Activated CD4-positive, alpha-beta T cell treated with anti-CD3 and anti-CD28 coated beads, Interleukin-2, amount 50 U/mL, for 16 hours (primary cell): ENCODE data around the gene ZMYM4.

ENCODE experiments used
- DNase-seq: peaks from one replicate; pipeline ENCODE4 v3.0.0-alpha.2; 2020

The ZMYM4 gene

DNA sequence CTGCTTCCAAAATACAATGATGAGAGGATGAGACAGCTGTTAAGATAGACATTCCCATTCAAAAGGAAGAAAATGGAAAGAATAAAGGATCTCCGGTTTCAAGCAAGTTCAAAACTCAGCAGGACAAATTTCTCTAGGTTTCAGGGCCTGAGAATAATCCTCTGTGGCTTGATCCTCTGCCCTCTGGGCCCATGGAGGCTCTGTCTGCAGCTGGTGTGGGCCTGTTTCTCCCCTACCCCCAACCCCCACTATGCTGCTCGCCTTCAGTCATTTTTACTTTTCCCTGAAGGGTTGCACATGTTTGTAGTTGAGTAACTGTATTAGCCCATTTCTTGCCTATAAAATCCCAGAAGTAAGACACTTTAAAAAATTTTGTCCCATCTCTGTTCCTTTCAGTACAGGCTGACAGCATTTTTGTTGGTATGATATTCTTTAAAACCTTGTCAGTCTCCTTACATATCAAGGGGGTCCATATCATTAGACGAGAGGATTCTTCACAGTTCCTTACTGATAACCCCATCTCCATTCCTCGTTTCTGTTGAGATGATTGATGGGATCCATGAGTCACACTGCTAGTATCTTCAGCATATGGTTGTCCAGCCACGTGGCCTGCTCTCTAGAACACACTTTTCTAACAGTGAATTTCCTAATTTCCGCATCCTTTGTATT is 10.5 kb downstream of the ZMYM4 start:
- DNase-seq = no peak

DNA sequence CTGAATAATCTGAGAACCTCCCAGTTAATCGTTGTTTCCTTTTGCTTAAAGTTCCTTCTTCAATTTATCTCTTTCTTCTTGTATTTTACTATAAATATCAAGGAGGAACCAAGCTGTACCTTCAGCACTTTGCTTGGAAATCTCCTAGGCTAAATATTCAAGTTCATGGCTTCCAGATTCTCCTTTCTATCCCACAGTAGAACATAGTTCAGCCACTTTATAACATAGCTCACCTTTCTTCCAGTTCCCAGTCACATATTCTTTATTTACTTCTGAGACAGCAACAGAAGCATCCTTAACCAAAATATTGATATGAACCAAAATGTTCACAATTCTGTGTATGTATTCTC is 11.0 kb downstream of the ZMYM4 start:
- DNase-seq = no peak

DNA sequence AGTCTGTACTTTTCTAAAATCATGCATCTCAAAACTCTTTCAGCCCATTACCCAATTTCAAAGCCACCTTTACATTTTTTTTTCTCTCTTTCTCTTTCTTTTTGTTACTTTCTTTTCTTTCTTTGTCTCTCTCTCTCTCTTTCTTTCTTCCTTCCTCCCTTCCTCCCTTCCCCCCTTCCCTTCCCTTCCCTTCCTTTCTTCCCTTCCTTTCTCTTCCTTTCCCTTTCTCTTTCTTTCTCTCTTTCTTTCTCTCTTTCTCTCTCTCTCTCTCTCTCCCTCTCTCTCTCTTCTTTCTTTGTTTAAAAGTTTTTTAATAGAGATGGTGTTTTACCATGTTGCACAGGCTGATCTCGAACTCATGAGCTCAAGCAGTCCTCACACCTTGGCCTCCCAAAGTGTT is 11.5 kb downstream of the ZMYM4 start:
- DNase-seq = no peak

DNA sequence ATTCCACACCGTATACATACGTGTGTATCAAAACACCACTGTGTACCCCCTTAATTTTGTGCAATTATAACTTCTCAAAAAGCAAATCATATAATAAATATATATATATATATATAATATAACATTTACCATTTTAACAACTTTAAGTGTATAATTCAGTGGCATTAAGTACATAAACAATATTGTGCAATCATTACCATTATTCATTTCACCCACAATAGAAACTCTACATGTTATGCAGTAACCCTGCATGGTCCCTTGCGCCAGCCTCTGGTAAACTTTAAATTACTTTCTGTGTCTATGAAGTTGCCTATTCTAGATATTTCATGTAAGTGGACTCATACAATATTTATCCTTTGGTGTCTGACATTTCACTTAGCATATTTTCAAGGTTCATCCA is 13.1 kb downstream of the ZMYM4 start:
- DNase-seq = no peak

DNA sequence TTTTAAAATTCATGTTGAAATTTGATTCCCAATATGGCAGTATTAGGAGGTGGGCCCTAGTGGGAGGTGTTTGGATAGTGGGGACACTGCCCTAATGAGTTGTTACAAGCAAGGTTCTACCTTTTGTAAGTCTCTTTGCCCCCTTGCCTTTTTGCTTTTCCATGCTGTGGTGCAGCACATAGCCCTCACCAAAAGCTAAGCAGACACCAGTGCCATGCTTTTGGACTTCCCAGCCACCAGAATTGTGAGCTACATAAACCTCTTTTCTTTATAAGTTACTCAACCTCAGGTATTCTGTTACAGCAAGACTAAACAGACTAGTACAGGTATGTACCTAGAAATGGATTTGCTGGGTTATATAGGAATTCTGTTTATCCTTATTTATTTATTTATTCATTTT is 13.7 kb downstream of the ZMYM4 start:
- no peak for DNase-seq

DNA sequence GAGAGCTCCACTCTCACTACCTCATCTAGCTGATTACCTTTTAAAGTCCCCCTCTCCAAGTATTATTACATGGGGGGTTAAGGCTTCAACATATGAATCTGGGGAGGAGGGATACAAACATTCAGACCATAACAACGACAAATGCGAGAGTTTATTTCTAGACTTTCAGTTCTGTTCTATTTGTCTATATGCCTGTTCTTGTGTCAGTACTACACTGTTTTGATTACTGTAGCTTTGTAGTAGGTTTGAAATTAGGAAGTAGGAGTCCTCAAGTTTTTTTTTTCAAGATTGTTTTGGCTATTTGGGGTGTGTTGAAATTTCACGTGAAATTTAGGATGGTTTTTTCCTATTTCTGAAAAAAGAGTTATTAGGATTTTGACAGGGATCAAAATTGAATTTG is 16.3 kb downstream of the ZMYM4 start:
- DNase-seq = no peak

DNA sequence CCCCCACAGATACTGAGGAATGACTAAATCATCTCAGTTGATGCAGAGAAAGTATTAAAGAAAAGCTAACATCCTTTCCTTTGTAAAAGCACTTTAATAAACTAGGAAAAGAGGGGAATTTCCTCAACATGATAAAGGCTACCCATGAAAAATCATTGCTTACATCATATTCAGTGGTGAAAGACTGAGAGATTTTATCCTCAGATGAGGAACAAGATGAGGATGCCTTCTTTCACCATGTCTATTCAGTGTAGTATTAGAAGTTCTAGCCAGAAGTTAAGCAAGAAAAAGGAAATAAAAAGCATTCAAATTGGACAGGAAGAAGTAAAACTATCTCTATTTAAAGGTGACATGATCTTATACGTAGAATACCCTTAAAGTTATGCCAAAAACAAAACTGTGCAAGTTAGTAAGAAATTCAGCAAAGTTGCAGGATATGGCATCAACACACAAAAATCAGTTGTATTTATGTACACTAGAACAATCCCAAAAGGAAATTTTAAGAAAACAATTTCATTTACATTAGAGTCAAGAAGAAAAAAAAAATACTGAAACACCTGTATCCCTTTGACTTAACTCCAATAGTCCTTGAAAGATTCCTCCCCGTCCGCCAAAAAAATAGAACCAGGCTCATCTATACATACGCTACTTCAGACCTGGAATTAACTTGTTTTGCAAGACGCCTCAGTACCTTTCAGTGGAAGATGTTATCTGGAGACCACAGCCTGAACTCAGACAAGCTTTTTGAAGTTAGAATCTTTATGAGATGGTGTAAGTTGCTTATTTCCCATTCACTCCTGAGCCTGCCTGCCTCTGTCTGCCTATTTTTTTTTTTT is 17.5 kb downstream of the ZMYM4 start:
- DNase-seq = no peak

DNA sequence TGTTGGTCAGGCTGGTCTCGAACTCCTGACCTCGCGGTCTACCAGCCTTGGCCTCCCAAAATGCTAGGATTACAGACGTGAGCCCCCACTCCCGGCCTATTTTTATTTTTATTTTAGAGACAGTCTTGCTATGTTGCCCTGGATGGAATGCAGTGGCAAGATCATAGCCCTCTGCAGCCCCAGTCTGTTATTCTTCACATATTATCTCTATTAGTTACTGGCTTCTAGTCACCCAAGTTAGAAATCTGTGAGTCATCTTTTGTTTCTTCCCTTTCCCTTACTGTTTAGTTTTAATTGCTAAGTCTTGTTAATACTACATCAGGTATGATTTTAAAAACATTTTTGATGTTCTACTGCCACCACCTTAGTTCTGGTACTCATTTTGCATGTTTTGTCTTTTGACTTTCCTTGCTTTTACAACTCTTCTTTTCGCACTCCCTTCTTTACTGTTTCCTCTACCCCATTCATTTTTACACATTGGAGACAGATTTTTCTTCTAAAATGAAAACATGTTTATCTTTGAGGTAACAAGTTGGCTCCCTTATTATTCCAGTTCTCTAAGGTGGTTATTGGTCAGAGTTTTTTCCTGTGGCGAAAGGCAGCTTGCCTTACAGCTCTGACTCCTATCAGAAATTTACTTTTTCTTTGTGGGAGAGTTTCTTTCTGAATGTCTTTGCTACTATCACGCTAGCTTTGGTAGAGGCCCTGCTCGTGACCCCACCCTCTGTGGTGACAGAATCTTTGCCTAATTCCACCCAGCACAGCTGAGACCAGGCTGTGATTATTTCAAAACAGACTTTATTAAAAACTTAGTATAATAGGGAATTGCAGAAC is 19.5 kb downstream of the ZMYM4 start:
- DNase-seq = no peak

DNA sequence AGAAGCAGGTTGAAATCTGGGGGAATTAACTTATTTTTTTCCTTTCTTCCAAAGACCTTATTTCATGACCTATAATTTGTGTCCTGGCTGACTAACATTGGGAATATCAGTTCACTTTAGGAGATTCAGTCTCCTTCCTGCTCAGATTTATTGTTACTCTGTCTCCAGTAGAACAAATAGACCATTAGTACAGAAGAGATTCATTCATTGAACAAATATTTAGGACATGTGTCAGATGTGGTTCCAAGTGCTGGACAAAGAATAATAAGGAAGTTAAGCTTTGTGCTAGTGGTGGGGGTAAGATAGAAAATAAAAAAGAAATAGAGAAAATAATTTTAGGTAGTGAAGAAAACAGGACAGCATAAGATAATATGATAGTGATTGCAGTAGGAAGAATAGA is 20.3 kb downstream of the ZMYM4 start:
- DNase-seq = no peak

DNA sequence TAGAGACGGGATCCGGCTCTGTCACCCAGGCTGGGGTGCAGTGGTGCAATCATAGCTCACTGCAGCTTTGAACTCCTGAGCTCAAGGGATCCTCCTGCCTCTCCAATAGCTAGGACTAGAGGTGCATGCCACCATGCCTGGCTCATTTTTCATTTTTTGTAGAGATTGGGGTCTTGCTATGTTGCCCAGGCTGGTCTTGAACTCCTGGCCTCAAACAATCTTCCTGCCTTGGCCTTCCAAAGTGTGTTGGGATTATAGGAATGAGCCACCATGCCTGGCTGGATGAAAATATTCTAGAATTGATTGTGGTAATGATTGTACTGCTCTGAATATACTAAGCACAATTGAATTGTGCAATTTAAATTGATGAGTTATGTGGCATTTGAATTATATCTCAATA is 21.9 kb downstream of the ZMYM4 start:
- no peak for DNase-seq

DNA sequence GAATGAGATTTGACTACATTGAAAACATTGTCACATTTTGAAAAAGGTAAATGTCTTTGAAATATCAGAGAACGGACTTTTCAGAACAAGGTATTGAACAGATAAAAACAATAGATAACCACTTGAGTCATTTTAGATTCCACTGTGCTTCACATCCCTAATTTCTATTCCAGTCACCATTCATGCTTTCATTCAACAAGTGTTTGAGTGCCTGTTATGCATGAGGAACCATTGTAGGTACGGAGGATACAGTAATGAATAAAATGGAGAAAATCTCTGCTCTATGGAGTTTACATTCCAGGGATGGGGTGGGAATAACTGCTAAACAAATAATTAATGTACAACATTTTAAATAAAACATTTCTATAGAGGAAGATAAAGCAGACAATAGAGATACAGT is 26.3 kb downstream of the ZMYM4 start:
- no peak for DNase-seq

DNA sequence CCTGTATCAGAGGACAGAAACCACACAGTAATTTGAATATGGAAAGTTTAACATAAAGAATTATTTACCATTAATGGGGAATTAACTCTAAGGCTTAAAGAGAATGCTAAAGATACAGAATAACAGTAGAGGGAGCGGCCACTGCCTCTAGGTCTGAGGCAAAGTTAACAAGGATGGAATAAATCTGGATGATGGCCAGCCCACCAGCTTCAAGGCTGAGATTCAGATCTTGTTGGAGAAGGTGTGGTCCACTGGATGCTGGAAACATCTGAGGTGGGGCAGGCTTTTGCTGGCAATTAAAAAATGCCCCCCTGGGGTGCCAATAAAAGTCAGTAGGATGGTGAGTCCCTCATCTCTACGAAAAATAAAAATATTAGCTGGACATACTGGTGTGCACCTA is 29.4 kb downstream of the ZMYM4 start:
- DNase-seq = no peak

DNA sequence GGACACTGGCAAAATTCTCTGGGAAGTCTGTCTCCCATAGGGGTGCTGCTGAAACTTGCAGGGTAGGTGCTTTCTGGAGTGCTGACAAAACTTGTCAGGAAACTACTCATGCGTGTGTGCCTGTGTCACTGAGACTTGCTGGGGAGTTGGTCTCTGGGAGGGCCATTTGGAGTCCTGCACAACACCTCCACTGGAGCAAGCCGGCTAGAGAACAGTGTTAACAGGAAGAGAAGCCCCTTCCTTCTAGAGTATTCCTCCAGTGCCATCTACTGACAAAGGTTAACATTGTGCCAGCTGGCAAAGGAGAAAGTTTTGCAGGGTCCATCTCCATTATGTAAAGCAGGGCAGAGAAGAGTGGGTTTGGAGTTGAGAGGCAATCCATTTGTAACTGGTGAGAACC is 30.0 kb downstream of the ZMYM4 start:
- DNase-seq = peak; percentile 27

DNA sequence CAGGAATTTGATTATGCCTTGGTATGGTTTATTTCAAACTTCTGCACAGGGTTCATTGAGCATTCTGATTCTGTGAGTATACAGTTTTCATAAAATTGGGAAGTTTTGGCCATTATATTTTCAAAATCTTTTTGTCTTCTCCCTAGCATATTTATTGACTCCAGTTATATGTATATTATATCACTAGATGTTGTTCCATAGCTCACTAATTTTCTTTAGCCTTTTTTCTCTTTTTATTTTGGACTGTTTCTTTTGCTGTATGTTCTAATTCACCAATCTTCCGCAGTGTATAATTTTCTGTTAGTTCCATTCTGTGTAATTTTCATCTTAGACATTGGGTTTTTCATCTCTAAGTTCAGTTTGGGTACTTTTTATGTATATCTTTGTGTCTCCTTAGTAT is 31.9 kb downstream of the ZMYM4 start:
- no peak for DNase-seq

DNA sequence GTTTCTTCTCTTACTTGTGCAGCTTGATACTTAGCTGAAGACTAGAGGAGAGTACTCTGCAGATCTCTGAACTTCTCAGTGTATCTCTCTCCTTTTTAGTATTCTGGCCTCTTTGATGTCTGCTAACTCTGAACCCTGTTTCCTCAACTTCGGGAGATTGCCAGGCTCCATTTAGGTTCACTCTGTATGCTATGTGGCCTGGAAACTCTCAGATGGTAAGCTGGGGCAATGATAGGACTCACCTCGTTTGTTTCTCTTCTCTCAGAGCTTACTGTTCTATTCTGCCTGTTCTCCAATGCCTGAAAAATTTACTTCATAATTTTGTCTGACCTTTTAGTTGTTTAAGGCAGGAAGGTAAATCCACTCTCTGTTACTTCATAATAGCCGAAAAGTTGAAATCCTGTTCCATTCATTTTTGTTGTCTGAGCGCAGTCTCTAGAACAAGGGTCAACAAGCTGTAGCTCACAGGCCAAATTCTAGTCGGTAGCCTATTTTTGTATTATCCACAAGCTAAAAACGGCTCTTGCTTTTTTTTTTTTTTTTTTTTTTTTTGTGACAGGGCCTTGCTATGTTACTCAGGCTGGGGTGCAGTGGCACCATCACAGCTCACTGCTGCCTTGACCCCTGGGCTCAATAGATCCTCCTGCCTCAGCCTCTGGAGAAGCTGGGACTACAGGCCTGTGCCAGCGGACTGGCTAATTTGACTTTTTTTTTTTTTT is 33.3 kb downstream of the ZMYM4 start:
- no peak for DNase-seq

DNA sequence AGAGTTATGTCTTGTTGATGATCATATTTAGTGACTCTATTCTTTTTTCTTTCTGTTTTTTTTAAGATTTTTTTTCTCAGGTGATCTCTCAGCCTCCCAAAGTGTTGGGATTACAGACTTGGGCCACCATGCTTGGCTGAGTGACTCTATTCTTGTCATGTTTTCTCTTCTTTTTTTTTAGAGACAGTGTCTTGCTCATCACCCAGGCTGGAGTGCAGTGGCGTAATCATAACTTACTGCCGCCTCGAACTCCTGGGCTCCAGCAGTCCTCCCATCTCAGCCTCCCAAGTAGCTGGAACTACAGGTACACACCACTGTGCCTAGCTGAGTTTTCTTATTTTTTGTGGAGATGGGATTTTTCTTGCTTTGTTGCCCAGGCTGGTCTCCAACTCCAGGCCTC is 36.9 kb downstream of the ZMYM4 start:
- DNase-seq = no peak

DNA sequence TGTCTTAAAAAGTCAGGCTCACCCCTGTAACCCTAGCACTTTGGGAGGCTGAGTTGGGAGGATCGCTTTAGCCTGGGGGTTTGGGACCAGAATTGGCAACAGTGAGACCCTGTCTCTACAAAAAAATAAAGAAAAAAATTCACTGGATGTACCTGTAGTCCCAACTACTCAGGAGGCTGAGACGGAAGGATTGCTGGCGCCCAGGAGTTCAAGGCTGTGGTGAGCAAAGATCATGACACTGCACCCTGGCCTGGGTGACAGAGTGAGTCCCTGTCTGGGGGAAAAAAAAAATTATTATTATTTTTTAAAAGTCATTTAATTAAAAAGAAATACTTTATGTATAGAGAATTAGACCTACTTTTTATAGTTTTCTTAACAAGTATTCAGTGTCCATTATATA is 47.1 kb downstream of the ZMYM4 start:
- no peak for DNase-seq

DNA sequence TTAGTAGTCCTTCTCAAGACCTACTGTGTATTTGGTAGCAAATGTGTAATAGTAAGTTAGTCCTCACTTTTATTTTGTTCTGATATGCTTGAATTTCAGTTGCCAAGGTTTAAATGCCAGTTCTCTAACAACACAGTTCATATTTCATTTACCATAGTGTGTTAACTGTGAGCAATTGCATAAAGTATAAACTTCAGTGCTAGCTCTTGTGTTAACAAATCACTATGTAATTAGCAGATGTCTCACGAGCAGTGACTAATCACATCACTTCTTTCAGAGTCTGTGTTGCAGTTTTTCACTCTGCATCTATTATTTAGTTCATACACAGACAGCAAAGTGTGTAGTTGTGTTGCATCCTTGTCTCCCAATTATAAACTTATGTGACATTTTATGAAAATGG is 47.8 kb downstream of the ZMYM4 start:
- DNase-seq = no peak

DNA sequence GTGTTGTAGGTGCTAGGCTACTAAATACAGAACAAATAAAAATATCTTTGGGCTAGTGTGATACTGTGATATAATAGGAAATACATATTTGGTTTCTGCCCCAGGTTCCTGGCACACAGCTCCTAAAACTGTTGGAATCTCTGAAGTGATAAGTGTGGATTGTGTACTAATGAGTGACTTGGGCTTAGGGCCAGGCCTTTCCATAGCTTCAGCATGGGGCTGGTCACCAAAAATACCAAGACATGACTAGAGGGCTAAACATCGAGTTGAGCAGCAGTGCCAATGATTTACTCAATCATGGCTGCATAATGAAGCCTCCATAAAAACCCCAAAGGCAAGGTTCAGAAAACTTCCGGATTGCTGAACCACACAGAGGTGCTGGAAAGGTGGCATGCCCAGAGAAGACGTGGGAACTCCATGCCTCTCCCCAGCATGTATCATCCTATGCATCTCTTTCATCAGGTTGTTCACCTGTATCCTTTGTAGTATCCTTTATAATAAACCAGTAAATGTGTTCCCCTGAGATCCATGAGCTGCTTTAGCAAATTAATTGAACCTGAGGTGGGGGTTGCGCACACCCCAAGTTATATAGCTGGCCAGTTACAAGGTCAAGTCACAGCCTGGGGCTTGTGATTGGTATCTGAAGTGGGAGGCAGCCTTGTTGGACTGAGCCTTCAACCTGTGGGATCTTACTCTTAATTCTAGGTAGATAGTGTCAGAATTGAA is 51.6 kb downstream of the ZMYM4 start:
- DNase-seq = no peak

DNA sequence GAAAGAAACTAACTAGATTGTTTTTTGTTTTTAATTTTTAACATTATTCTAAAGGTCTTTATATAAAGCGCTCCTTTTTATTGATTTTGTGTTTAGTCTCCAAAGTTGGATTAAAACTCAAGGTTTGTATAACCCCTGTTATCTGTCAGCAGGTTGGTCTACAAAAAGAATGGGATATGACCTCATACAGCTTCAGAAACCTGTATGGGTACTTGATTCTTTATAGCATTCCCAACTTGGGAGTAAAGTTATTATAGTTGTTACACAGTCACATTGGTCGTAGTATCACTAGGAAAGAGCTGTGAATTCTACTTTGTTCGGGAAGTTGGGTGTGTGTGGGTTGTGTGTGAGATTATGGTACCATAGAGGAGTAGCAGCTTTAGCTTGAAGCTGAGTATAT is 52.4 kb downstream of the ZMYM4 start:
- DNase-seq = no peak

DNA sequence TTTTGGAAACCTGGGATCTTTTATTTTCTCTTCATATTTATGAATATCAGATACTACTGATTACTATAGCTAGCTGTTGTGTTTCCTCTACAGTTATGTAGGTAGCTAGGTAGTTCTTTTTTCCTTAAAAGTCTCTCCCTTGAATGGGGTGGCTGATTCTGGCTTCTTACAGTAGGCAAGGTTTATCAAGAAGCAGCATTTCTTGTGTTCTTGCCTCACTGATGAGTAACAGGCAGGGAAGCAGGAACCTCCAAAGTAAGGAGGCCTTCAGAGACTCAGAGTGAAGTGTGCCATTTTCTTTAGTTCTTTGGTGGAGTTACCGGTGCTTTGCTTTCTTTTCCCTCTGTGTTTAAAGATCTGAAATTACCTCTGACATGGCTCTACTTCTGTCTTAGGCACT is 56.0 kb downstream of the ZMYM4 start:
- no peak for DNase-seq

DNA sequence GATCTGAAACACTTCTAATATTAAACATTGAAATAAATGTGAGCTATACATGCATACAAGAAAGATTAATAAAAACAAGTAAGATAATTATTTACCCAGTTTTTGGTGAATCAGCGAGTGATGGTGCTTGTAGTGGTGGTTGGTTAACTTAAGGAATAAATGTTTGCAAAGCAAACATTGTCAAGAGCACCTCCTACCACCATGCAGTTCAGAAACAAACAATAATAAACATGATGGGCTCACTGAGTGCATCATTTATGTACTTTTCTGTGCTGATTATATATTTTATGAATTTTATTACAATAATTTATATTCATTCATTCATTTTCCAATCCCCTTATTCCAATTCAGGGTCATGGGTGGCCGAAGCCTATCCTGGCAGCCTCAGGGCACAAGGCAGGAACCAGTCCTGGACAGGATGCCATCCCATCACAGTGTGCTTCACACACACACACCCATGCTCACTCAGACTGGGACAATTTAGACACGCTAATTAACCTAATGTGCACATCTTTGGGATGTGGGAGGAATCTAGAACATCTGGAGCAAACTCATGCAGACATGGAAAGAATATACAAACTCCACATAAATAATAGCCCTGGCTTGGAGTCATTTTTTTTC is 57.8 kb downstream of the ZMYM4 start:
- DNase-seq = no peak
